SU-DHL-6 (cell line): ENCODE data around the gene UPK2.
"Not testable (repeated sequence)": the region's sequence is repeated elsewhere in the genome, so short reads cannot be mapped to it uniquely, and the experiment has no call there.

ENCODE experiments used
- H2AFZ ChIP-seq: fragments of 200-600 bp; sonication (generic); 2 replicates; pipeline ENCODE4 v1.6.1; 2014; ENCODE audit warnings: low read depth, mild to moderate bottlenecking, moderate library complexity, mixed read lengths, antibody characterized with exemption, low read length; ENCODE audit not compliant: severe bottlenecking
- H3F3A ChIP-seq: fragments of 200-600 bp; shearing (Covaris generic); 2 replicates; pipeline ENCODE4 v1.6.0; 2016; ENCODE audit warnings: antibody characterized with exemption, mild to moderate bottlenecking; ENCODE audit not compliant: insufficient read depth
- H3K27ac ChIP-seq: fragments of 200-600 bp; sonication (generic); 2 replicates; pipeline ENCODE4 v1.5.1; 2016; ENCODE audit warnings: low read depth, mild to moderate bottlenecking, low read length, moderate library complexity, mixed read lengths
- H3K27me3 ChIP-seq: fragments of 200-600 bp; sonication (generic), shearing (Covaris generic); 2 replicates; pipeline ENCODE4 v1.6.0; 2014; ENCODE audit warnings: mild to moderate bottlenecking, low read length
- H3K36me3 ChIP-seq: fragments of 200-600 bp; sonication (generic); 2 replicates; pipeline ENCODE4 v1.6.1; 2014; ENCODE audit warnings: mild to moderate bottlenecking, low read length, mixed read lengths
- H3K4me2 ChIP-seq: fragments of 300-600, 200-600 bp; shearing (Covaris generic), sonication (generic); 2 replicates; pipeline ENCODE4 v1.6.0; 2014; ENCODE audit warnings: low read length, low read depth, mild to moderate bottlenecking; ENCODE audit not compliant: poor library complexity, severe bottlenecking
- H3K4me3 ChIP-seq: fragments of 200-600 bp; sonication (generic); 2 replicates; pipeline ENCODE4 v1.5.1; 2014; ENCODE audit warnings: antibody characterized with exemption, low read length, mild to moderate bottlenecking, mixed read lengths; ENCODE audit not compliant: insufficient read depth, poor library complexity, severe bottlenecking
- H3K79me2 ChIP-seq: fragments of 200-600 bp; sonication (generic); 2 replicates; pipeline ENCODE4 v1.6.1; 2014; ENCODE audit warnings: mild to moderate bottlenecking, low read length, moderate library complexity; ENCODE audit not compliant: insufficient read depth
- H3K9ac ChIP-seq: fragments of 200-600 bp; sonication (generic); 2 replicates; pipeline ENCODE4 v1.7.0; 2014; ENCODE audit warnings: mild to moderate bottlenecking, low read length
- H3K9me2 ChIP-seq: fragments of 200-600 bp; sonication (generic); replicated peaks from 2 replicates; pipeline ENCODE4 v1.6.1; 2014; ENCODE audit warnings: low read length; ENCODE audit not compliant: insufficient read depth
- H3K9me3 ChIP-seq: fragments of 200-600 bp; sonication (generic); 2 replicates; pipeline ENCODE4 v1.6.1; 2014; ENCODE audit warnings: low read length, mixed read lengths; ENCODE audit not compliant: insufficient read depth
- H4K20me1 ChIP-seq: fragments of 200-600 bp; sonication (generic); 2 replicates; pipeline ENCODE4 v1.6.1; 2014; ENCODE audit warnings: low read depth, mild to moderate bottlenecking, antibody characterized with exemption, low read length, moderate library complexity, mixed read lengths
- CTCF ChIP-seq: fragments of 200-600 bp; sonication (generic); IDR thresholded peaks from one replicate; pipeline ENCODE4 v1.5.1; 2017; ENCODE audit warnings: antibody characterized with exemption, mild to moderate bottlenecking, low read length, moderate library complexity; ENCODE audit not compliant: insufficient read depth, poor library complexity, severe bottlenecking
- EZH2phosphoT487 ChIP-seq: fragments of 200-600 bp; sonication (generic), shearing (Covaris generic); conservative IDR thresholded peaks from 2 replicates; pipeline ENCODE4 v1.6.1; 2018; ENCODE audit warnings: mild to moderate bottlenecking, antibody characterized with exemption, low read length, moderate library complexity, mixed read lengths

Gene UPK2

GRCh38 chr11:118979434-118979833 lies 23.3 kb downstream of the UPK2 start:
- H4K20me1 ChIP-seq, result no peaks in the 10 kb centered on the region
- TF ChIP-seq CTCF (no peak), EZH2phosphoT487 (no peak)
- H3K9me2 ChIP-seq, result no peaks in the 10 kb centered on the region
- H3K27me3 ChIP-seq, result no peaks in the 10 kb centered on the region
- no peaks in the 10 kb centered on the region for H3K79me2 ChIP-seq
- H3F3A ChIP-seq, result no peaks in the 10 kb centered on the region
- no peak overlapping the region for H3K4me3 ChIP-seq
- no peak overlapping the region for H3K4me2 ChIP-seq
- H3K36me3 ChIP-seq, result no peaks in the 10 kb centered on the region
- no peak overlapping the region for H3K27ac ChIP-seq
- no peaks in the 10 kb centered on the region for H3K9me3 ChIP-seq
- H3K9ac ChIP-seq, result no peak overlapping the region
- no peak overlapping the region for H2AFZ ChIP-seq

GRCh38 chr11:118980191-118980881 lies 24.2 kb downstream of the UPK2 start:
- H3K79me2 ChIP-seq, result no peaks in the 10 kb centered on the region
- no peak for TF ChIP-seq CTCF
- TF ChIP-seq EZH2phosphoT487, result no peak
- no peaks in the 10 kb centered on the region for H3K36me3 ChIP-seq
- no peaks in the 10 kb centered on the region for H3F3A ChIP-seq
- H3K27ac ChIP-seq, result no peak overlapping the region
- H4K20me1 ChIP-seq, result no peaks in the 10 kb centered on the region
- H2AFZ ChIP-seq, result no peak overlapping the region
- no peak overlapping the region for H3K4me3 ChIP-seq
- H3K27me3 ChIP-seq, result no peaks in the 10 kb centered on the region
- no peak overlapping the region for H3K4me2 ChIP-seq
- H3K9me2 ChIP-seq, result no peaks in the 10 kb centered on the region
- H3K9ac ChIP-seq, result no peak overlapping the region
- H3K9me3 ChIP-seq, result no peaks in the 10 kb centered on the region

- not testable (repeated sequence) for H3K27ac ChIP-seq
Observed at GRCh38 chr11:118984337-118984736, 28.2 kb downstream of the UPK2 start.

GRCh38 chr11:118984825-118985224 lies 28.7 kb downstream of the UPK2 start:
- Histone ChIP-seq H3K4me3 (no peak overlapping the region), H3K9ac (no peak overlapping the region), H3K9me2 (no peaks in the 10 kb centered on the region), H3K27me3 (no peaks in the 10 kb centered on the region), H3K9me3 (no peaks in the 10 kb centered on the region), H3K27ac (no peak overlapping the region), H4K20me1 (no peaks in the 10 kb centered on the region), H2AFZ (no peak overlapping the region), H3F3A (no peaks in the 10 kb centered on the region), H3K4me2 (no peak overlapping the region), H3K79me2 (no peaks in the 10 kb centered on the region), H3K36me3 (no peaks in the 10 kb centered on the region)
- no peak for TF ChIP-seq CTCF
- TF ChIP-seq EZH2phosphoT487, result no peak

More at GRCh38 chr11:118984337-118984736, 28.2 kb downstream of the UPK2 start:
- H3K4me3 ChIP-seq, H3K79me2 ChIP-seq, H3K36me3 ChIP-seq, H3K9me3 ChIP-seq, H3K27me3 ChIP-seq, H3K9ac ChIP-seq, H4K20me1 ChIP-seq, H3F3A ChIP-seq, H3K4me2 ChIP-seq, H3K9me2 ChIP-seq, H2AFZ ChIP-seq: not testable (repeated sequence)
